GM04503 (cell line): ENCODE measurements around the gene AGBL5.
"Not testable (repeated sequence)": the region's sequence is repeated elsewhere in the genome, so short reads cannot be mapped to it uniquely, and the experiment has no call there.

Experiments used
- DNase-seq: peaks from one replicate; pipeline ENCODE4 v3.0.0-alpha.2; 2012; ENCODE audit warnings: low read depth

AGBL5 gene

DNA sequence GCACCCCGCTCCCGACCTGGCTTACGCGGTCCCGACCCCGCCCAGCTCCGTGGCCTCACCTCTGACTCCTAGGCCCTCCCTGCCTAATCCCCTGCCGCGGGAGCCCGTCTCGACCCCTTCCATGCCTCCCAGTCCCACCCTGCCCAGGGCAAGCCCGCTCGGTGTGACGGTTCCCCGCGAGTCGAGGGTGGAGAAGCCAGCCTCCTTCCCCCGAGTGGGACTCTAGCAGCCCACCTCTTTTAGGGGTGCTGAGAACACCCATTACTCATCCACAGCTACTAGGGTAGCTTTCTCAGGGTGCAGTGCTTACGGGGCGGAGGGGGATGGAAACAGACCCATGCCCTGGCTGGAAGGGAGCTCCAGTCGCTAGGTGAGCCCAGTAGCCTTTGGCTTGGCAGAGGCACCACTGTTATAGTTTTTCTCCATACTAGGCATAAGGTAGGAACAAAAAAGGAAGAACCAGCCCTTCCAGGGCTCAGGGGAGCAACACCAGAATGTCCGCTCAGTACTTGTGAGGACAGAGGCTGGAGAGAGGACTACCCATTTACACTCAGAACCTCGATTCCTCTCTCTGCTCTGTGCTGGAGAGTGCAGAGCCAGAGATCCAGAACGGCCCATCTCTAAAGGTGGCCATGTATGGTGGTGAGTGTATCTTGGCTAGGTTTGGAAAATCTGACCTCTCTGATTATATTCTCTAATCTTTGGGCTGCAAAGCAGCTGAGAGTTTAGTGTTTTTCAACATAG lies 606 bp downstream of the AGBL5 start:
- no peak for DNase-seq

DNA sequence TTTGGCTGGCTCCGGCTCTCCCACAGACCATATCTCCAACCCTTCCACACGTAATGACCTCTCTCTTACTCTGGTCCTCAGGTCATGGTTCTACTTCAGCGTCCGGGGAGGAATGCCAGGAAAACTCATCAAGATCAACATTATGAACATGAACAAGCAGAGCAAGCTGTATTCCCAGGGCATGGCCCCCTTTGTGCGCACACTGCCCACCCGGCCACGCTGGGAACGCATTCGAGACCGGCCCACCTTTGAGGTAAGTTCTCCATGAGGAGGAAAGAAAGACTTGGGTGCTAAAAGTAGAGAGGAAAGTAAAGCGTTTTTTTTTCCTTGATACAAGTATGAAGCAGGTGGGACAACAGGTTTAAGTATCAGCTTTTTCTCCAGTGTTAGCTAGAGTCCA lies 1.9 kb downstream of the AGBL5 start:
- DNase-seq = no peak

DNA sequence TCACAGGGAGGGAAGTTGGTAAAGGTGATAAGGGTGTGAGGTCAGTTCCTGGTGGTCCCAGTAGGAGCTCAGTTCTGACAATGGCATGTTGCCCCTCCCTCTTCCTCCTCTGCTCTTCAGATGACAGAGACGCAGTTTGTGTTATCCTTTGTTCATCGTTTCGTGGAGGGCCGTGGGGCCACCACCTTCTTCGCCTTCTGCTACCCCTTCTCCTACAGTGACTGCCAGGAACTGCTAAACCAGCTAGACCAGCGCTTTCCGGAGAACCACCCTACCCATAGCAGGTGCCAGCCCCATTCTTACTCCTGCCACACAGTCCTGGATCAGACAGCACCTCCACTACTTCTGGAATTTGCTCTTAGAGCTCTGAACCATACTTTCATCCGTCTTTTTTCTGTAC lies 2.3 kb downstream of the AGBL5 start:
- no peak for DNase-seq

DNA sequence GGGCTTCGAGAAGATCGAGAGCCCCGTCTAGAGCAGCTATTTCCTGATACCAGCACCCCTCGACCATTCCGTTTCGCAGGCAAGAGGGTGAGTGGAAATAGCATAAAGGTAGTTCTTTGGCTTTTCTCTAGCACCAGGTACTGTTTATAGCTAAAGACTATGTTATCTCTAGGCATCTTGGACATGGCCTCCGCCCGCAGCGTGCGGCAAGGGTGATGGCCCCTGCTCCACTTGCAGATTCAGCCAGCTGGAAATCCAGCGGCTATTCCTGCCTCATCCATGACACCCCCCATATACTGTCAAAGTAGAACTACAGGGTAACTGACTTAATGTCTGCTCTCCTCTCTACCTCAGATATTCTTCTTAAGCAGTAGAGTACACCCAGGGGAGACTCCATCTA lies 3.3 kb downstream of the AGBL5 start:
- DNase-seq = no peak

DNA sequence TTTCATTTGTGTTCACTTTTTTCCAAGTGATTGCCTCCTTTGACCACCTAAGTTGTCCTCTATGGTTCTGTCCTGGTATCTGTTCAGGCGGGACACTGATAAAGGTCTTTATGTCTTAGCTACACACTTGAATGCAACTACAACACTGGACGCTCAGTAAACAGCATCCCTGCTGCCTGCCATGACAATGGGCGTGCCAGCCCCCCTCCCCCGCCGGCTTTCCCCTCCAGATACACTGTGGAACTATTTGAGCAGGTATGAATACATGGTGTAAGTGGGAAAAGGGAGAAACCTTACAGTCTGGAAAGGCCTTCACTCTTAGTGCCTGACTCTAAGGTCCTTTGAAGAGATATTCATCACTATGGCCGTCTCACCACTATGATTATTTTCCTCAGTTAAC lies 5.7 kb downstream of the AGBL5 start:
- no peak for DNase-seq

DNA sequence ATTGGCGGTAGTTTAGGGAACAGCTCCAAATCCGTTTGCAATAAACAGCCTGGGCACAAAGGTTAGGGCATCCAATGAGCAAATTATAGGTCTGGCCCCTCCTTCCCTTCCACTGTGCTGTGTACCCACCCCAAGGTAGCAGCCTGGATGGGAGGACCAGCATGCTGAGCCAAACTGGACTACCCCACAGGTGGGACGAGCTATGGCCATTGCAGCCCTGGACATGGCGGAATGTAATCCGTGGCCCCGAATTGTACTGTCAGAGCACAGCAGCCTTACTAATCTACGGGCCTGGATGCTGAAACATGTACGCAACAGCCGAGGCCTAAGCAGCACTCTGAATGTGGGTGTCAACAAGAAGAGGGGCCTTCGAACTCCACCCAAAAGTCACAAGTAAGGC lies 6.7 kb downstream of the AGBL5 start:
- DNase-seq = no peak

DNA sequence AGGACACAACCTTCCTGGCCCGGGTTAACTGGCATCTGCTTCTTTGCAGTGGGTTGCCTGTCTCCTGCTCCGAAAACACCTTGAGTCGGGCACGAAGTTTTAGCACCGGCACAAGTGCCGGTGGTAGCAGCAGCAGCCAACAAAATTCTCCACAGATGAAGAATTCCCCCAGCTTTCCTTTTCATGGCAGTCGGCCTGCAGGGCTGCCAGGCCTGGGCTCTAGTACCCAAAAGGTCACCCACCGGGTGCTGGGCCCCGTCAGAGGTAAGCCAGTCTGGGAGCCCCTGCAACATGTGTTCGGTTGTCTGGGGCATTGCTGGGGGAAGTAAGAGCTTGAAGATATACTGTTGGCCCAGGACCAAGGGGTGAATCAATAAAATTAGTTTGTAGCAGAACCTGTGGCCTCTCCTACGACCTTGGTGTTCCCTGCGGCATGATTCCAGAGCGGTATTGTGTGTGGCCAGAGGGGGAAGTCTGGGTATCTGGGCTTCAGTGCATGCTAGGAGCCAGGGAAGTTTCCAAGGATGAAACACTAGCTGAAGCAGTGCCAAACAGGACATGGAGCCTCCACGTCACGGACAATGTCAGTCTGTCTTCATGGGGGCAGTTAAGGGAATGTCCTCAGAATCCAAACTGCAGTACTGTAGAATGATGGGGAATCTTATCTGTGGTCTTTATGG lies 7.8 kb downstream of the AGBL5 start:
- no peak for DNase-seq

DNA sequence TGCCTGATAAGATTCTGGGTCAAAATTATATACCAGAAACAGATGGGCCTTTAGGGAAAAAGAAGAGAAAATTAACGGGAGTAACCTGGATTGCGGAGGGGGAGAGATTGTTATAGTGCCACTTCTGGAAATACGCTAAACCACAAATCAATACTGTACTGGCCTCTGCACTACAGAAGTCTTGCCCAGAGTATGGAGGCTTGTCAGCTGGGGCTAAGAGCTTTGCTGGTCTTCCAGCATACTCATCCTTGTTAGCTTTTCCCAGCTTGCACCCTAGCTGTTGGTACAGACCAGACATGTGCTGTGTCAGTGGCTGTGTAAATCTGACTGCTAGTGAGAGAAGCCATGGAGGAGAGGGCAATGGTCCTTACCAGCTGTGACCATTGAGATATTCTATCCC lies 8.9 kb downstream of the AGBL5 start:
- DNase-seq = no peak

DNA sequence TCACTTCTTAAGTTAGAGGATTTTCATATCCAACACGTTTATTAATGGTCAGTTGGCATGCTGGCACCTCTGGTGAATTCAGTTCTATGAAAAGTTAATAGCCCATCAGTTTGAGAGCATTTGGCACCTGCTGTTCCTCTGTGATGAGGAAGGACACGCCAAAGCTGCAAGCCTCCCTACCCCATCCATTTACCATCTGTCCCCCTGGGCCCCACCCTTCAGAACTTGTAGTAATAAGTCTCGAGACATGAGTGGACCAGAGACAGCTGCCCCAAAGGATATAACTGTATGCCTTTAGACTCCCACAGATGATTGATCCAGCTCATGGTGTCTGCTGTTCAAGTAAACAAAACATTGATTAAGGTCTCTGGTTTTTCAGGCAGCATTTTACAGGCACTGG lies 13.7 kb downstream of the AGBL5 start:
- no peak for DNase-seq

DNA sequence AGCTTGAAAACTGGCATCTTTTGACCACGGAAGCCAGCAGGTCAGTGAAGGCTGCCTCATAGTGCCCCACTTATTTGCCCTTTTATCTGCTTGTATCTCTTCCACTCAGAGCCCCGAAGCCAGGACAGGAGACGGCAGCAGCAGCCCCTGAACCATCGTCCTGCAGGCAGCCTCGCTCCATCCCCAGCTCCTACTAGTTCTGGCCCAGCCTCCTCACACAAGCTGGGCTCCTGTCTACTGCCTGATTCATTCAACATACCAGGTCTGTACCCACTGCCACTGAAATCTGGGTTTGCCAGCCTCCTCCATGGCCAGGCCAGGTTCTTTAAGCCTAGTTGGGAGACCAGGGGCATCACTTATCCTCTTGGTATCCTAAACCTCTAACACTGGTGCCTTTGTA lies 15.9 kb downstream of the AGBL5 start:
- no peak for DNase-seq

DNA sequence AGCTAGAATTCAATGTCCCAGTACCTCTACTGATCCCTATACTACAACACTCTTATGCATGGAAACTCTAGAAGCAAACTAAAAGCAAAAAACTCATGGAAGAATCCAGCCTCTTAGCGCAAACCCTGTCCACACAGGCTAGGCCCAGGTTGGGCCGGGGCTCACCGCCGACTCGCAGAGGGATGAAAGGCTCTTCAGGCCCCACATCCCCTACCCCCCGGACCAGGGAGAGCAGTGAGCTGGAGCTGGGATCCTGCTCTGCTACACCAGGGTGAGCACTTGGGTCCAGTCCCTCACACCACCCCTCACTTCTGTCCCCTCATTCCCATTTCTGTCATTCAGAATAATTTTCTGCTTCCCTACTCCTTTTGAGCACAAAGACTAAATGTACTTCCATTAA lies 18.0 kb downstream of the AGBL5 start:
- no peak for DNase-seq

DNA sequence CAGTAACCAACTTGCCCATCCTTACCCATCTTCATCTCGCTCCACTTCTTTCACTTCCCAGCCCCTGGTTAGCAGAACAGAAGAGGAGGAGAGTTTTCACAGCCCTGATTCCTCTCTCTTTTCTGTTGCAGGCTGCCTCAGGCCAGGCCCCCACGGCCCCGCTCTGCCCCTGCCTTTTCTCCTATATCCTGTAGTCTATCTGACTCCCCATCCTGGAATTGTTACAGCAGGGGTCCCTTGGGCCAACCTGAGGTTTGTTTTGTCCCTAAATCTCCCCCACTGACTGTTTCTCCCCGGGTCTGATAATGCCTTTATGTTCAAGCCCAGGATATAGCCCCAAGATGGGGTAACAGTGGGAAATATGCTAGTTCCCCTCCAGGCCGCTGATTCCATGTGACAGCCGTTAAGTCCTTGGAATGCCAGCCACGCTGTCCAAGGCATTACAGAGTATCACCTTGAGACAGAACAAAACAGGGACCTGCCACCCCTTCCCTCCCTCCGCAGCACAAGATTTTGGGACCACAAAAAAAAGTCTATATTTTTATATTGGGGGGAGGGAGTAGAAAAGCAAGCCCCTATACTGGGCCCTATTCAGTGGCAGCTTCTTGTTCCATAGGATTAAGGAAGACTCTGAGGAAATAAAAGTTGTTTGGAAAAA lies 18.6 kb downstream of the AGBL5 start:
- DNase-seq = no peak

DNA sequence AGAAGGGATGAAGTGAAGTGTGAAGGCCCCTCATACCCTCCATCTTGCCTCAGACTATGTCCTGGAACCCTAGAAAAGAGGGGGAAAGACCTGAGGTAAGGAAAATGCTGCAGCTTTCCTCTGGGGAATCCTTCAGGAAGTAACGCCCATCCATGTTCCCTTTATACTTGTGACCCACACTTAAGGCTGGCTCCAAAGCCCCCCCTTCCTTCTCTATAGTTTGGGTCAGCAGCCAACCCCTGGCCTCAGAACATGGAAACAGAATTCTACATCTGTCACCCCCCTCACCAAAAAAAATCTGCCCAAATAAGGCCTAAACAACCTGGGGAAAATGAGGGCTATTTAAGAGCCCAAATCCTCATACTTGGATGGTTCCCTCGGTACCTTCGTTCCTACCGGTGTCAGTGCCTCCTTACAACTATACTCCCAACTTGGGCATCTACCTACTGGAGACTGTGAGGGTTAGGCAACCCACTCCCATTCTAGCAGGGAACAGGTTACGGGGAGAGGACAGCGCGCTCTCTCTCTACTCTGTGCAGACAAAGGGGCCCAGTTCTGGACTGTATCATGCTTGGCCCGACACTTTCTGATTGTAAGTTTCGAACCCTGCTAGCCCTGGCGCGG lies 19.3 kb downstream of the AGBL5 start:
- DNase-seq = no peak

DNA sequence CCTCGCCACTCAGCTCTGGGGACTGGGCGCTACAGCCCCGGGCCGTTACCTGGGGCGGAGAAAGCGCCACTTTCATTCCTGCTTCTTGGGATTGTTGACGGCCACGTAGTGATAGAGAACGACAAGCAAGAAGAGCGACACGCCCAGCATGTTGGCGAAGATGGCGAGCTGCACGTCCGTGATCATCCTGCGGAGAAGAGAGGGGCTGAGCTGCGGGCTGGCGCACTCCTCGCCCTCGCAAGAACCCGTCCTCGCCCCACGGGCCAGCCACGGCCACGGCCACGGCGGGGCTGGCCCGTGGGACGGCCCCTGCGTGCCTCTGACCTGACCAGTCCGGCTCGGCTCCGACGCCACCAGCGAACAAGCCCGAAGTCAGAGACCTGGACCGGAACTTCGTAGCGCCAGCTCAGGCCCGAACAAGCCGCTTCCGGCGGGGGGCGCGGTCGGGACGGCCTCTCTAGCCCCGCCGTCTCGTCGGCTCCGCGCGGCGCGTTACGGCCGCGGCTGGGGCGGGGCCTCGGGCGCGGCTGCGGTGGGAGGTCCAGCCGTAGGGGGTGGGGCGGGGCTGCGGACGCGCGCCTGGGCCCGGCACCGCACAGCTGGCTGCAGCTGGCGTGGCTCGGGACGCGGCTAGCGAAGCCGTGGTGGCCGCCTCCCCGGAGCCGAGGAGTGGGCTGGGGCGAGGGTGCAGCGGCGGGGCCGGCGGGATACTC lies 20.0 kb downstream of the AGBL5 start, which contains the start of gene OST4:
OST4 (minus strand) TSS at position 378 of the 713 bp plus-strand sequence.
- no peak for DNase-seq

DNA sequence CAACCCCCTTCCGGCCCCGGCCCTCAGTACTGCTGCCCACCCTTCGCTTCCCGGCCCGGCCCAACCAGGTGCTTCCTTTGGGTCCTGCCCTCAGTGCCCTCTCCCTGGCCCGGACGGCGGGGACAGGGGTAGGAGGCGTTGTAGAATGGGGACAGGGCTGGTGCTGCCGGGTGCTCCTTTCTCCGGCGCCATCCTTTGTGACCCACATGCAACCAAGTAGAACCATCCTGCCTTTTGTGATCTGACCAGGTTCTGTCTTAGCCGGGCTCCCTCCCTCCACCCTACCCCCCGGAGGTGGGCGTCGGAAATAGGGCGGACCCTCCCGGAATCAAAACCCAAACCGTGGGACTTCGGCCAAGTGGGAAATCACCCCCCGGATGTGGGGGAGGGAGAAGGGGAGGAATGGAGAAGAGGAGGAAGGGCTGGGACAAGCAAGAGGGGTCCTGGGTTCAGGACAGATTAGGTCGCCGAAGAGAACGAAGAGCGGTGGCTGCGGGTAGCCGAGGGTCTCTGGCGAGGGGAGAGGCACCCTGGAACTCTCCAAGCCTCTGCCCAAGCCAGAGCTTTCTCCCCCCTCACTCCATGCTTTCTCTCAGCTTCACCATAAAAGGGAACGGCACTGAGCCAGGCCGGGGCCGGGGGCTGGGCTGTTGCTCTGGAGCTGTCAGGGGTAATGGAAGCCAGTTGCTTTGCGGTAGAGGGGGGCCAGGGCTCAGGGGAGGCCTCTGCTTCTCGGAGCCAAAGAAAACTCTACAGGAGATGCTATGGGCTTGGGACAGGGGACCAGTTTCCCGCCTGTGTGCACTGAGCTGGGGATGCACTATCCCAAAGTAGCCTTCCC lies 20.7 kb downstream of the AGBL5 start:
- DNase-seq = no peak

DNA sequence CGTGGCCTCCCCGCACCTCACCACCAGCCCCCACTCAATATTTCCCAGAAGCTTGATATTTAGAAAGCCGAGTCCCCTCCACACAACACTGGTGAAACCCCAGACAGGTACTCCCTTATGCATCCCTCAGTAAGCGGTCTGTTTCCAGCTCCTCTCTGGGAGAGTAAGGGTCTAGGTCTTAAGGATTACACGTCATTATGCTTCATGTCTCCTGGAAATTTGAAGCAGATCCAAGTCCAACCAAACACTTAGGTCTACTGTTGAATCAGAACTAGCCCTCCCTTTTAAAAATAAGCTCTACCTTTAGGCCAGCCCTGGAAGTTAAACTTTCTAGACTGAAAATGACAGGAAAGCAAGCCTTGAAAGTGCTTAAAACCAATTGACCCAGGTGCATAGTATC lies 21.5 kb downstream of the AGBL5 start:
- no peak for DNase-seq

DNA sequence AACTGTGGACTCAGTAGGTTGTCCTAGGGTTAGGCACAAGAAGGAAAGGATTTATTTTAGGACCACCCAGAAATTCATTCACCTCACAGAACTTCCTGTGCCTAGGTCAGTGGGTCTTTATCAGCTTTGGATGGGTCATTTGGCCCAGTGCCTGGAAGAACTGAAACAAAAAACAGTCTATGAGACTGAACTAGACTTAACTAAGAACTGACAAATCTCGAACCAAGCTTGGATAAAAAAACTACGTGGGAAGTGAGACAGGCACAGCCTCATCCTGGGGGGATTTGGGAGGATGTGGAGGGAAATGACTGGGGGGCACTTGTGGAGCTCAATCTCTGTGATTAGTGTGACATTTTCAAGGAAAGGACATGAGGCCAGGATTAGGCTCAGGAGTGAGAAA lies 22.3 kb downstream of the AGBL5 start:
- DNase-seq = no peak

DNA sequence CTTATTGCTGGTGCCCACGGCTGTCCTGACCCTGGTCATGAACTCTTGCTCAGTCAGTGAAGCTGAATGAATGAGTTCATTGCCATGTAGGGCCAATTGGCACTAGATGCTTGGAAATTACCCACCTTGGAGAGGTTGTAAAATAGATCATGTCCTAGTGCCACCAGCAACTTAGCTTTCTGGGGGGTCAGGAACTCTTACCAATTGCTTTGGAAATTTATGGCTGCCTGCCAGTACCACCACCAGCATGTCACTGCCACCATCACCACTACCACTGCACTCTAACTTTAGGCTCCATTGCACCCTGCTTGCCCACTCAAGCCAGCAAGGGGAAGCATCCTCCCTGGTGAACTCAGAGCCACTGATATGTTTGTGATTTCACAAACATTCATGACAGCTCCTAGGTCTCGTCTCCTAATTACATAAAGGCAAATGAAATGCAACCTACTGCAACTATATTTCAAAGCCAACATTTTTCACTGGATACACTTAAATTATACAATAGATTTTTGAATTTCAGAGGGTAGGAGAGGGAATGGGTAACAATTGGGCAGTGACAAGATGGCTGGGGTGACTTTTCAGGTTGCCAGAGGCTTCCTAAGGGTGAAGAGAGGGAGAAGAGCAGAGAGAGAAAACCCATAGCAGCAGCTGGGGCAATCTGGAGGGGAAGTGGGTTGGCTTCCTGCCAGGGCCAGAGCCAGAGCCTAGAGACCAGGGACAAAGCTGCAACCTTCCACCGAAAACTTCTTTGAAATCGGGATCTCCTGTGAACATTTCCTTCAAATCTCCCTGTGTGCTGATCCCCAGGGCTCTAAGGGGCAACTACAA lies 23.5 kb downstream of the AGBL5 start:
- no peak for DNase-seq

DNA sequence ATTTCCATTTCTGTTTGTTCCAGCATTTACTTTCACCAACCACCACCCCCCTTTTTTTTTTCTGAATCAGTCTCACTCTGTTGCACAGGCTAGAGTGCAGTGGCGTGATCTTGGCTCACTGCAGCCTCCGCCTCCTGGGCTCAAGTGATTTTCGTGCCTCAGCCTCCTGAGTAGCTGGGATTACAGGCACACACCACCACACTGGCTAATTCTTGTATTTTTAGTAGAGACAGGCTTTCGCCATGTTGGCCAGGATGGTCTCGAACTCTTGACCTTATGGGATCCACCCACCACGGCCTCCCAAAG lies 24.1 kb downstream of the AGBL5 start:
- not testable (repeated sequence) for DNase-seq

DNA sequence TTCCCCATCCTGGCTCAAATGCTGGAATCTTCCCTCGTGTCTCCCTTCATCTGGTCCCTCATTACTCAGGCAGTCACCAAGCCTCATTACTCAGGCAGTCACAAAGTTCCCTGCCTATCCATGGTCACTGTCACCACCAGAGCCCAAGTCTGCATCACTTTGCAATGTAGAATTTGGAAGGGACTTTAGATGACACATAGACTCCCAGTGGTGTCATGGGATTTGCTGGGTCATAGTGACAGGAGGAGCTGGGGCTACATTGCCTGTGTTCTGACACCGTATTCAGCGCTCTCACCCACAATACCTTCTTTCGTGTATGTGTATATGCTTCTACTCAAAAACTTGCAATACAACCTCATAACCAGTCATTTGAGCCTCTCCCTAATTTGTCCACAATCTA lies 24.9 kb downstream of the AGBL5 start:
- DNase-seq = no peak

DNA sequence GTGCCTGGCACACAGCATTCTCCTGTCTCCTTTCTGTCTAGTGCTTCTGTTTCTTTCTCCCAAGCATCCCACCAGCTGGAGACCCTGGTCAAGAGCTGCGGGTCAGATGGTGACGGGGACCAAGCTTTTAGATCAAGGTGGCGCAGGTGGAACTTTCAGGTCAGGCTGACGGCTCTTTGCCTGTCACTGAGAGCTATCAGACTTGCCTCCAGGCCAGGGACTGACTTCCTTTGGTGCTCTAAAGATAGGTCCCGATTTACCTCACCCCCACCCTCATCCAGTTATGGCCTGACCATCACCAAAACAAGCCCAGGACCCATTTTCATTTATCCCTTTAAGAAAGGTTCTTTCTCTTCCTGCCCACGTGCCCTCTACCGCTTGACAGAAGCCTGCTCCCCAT lies 25.8 kb downstream of the AGBL5 start:
- DNase-seq = no peak
